Endothelial cell of umbilical vein (primary cell): Measurements from ENCODE around the gene CAMTA1. TPM values are rescaled to one million over a fixed set of nuclear protein-coding genes. Genes with fewer than 3 reads are reported as not detected.

Experiments used
- BruUV-seq: library from RNA; stranded (reverse); fragments of 400-500 nt; replicated peaks from 2 replicates; lab custom pipeline; 2021; lab: Mats Ljungman, UMichigan
- CTCF ChIA-PET: fragments of 300-600, 350-600 bp; sonication (Branson Sonifier 250); formaldehyde crosslinking; loops from one replicate; lab custom pipeline; 2021; ENCODE audit warnings: antibody characterized with exemption, inconsistent platforms; lab: Charles Lee
- POLR2A ChIA-PET: fragments of 300-600, 350-600 bp; sonication (Branson Sonifier 250); formaldehyde crosslinking; loops from one replicate; lab custom pipeline; 2021; ENCODE audit warnings: antibody characterized with exemption, inconsistent platforms; lab: Charles Lee
- DNase-seq: peaks from one replicate; pipeline ENCODE4 v3.0.0-alpha.2; 2011; ENCODE audit warnings: low read depth, low spot score
- FAIRE-seq: peaks from 2 replicates; lab custom pipeline; 2011; peaks lifted over from hg19 to GRCh38; lab: Jason Lieb, UNC
- H2AFZ ChIP-seq: 2 replicates; pipeline ENCODE4 v1.6.0; 2012; ENCODE audit warnings: low read depth, low read length, control low read depth, inconsistent platforms
- H3K27ac ChIP-seq: 2 replicates; pipeline ENCODE4 v1.5.1; 2011; ENCODE audit warnings: low read depth, mild to moderate bottlenecking, control low read depth, low read length, moderate library complexity; ENCODE audit not compliant: insufficient read depth
- H3K27me3 ChIP-seq, 2 experiments: 2 replicates each; pipeline versions ENCODE4 v1.6.0 to v1.6.1; 2011; ENCODE audit warnings: low read length in 2 of 2, mixed read lengths in 1 of 2; ENCODE audit not compliant: control insufficient read depth in 2 of 2, insufficient read depth in 2 of 2
- H3K36me3 ChIP-seq, 2 experiments: 2 replicates in 1 of 2; 3 replicates in 1 of 2; pipeline ENCODE4 v1.5.1; 2011; ENCODE audit warnings: low read length in 2 of 2, mild to moderate bottlenecking in 1 of 2, moderate library complexity in 1 of 2; ENCODE audit not compliant: control insufficient read depth in 2 of 2, insufficient read depth in 2 of 2; ENCODE audit errors: extremely low read depth in 1 of 2
- H3K4me1 ChIP-seq: 3 replicates; pipeline ENCODE4 v1.5.1; 2011; ENCODE audit warnings: mild to moderate bottlenecking, low read length; ENCODE audit not compliant: control insufficient read depth, insufficient read depth; ENCODE audit errors: extremely low read depth
- H3K4me2 ChIP-seq: 2 replicates; pipeline ENCODE4 v1.6.1; 2011; ENCODE audit warnings: low read length, control low read depth, mixed read lengths; ENCODE audit not compliant: insufficient read depth
- H3K4me3 ChIP-seq, 3 experiments: fragments of 200-600 bp in 1 of 3; sonication (generic), shearing (Covaris generic) in 1 of 3; replicated peaks in 1 of 3; 2 replicates each; pipeline ENCODE4 v1.5.1; 2011 to 2016; ENCODE audit warnings: control low read depth in 3 of 3, low read length in 3 of 3, mild to moderate bottlenecking in 2 of 3, inconsistent platforms in 1 of 3, low read depth in 1 of 3, moderate library complexity in 1 of 3; ENCODE audit not compliant: insufficient read depth in 1 of 3
- H3K79me2 ChIP-seq: 2 replicates; pipeline ENCODE4 v1.6.0; 2012; ENCODE audit warnings: low read length, inconsistent platforms; ENCODE audit not compliant: control insufficient read depth, insufficient read depth
- H3K9ac ChIP-seq: replicated peaks from 2 replicates; pipeline ENCODE3; 2011; ENCODE audit warnings: low read length, control low read depth; ENCODE audit not compliant: insufficient read depth; ENCODE audit errors: extremely low read depth
- H3K9me1 ChIP-seq: replicated peaks from 3 replicates; pipeline ENCODE4 v1.6.0; 2011; ENCODE audit warnings: mild to moderate bottlenecking, low read length; ENCODE audit not compliant: control insufficient read depth, insufficient read depth; ENCODE audit errors: extremely low read depth
- H3K9me3 ChIP-seq: replicated peaks from 2 replicates; pipeline ENCODE4 v1.5.1; 2012; ENCODE audit warnings: low read length, inconsistent platforms; ENCODE audit not compliant: control insufficient read depth, insufficient read depth
- H4K20me1 ChIP-seq: replicated peaks from 2 replicates; pipeline ENCODE3; 2011; ENCODE audit warnings: mild to moderate bottlenecking, low read length; ENCODE audit not compliant: control insufficient read depth, insufficient read depth; ENCODE audit errors: extremely low read depth
- CTCF ChIP-seq, 2 donors: IDR thresholded peaks; 1 replicate in 1 of 2; 2 replicates in 1 of 2; pipeline ENCODE4 v1.5.1; 2011; ENCODE audit warnings: low read length in 2 of 2, mild to moderate bottlenecking in 2 of 2, moderate library complexity in 2 of 2, control low read depth in 1 of 2, inconsistent platforms in 1 of 2, low read depth in 1 of 2; ENCODE audit not compliant: insufficient read depth in 1 of 2; ENCODE audit errors: extremely low read depth in 1 of 2
- EZH2 ChIP-seq: IDR thresholded peaks from 2 replicates; pipeline ENCODE4 v1.6.1; 2012; ENCODE audit warnings: borderline replicate concordance, low read depth, mild to moderate bottlenecking, moderate library complexity, low read length, inconsistent platforms; ENCODE audit not compliant: severe bottlenecking
- FOS ChIP-seq: IDR thresholded peaks from 2 replicates; pipeline ENCODE4 v1.6.1; 2011; ENCODE audit warnings: mild to moderate bottlenecking, low read length, moderate library complexity, borderline replicate concordance; ENCODE audit not compliant: insufficient read depth
- GATA2 ChIP-seq: IDR thresholded peaks from 2 replicates; pipeline ENCODE4 v1.7.0; 2011; ENCODE audit warnings: low read depth, mild to moderate bottlenecking, moderate library complexity, mixed read lengths, low read length; ENCODE audit not compliant: insufficient read length, insufficient read depth
- JUN ChIP-seq: IDR thresholded peaks from 2 replicates; pipeline ENCODE4 v1.6.1; 2011; ENCODE audit warnings: borderline replicate concordance, low read depth; ENCODE audit not compliant: insufficient read length, insufficient read depth
- MYC ChIP-seq: IDR thresholded peaks from one replicate; pipeline ENCODE4 v1.6.1; 2011; ENCODE audit warnings: mild to moderate bottlenecking, low read depth, low read length
- POLR2A ChIP-seq: IDR thresholded peaks from 2 replicates; pipeline ENCODE4 v1.6.1; 2012; ENCODE audit warnings: low read depth, mild to moderate bottlenecking, control low read depth, low read length
- POLR2AphosphoS5 ChIP-seq: IDR thresholded peaks from 2 replicates; pipeline ENCODE4 v1.6.1; 2012; ENCODE audit warnings: low read depth, mild to moderate bottlenecking, control low read depth, low read length, moderate library complexity; ENCODE audit not compliant: insufficient read depth
- dilution Hi-C: fragments of 300-500 bp; cut with MboI; formaldehyde crosslinking; loops from one replicate; pipeline ENCODE4 v1.15.0; 2019; ENCODE audit warnings: low sequenced_read_pairs; ENCODE audit not compliant: extremely low pct_ligation_motif_present
- intact Hi-C: fragments of 100-400 bp; cut with micrococcal nuclease; formaldehyde crosslinking; loops from one replicate; pipeline ENCODE4 v1.10.0; 2022
- polyA plus RNA-seq, 4 experiments: library from polyadenylated mRNA; depleted of rRNA in 3 of 4; stranded (reverse) in 3 of 4; unstranded in 1 of 4; fragments of >200 nt; gene quantifications; 2 replicates each; pipeline versions ENCODE4 v1.2.1 to v1.2.3, GENCODE V29; 2011 to 2012; ENCODE audit warnings: missing spikeins in 1 of 4
- total RNA-seq: library from RNA; stranded (reverse); gene quantifications from 2 replicates; pipeline ENCODE4 v1.2.3, GENCODE V29; 2021
- TF ChIP-seq, protein P1 (sequence below): IDR thresholded peaks from 2 replicates; pipeline ENCODE4 v1.6.1; 2011; ENCODE audit not compliant: insufficient read depth, insufficient read length

CAMTA1 gene
- total and polyA plus RNA-seq, 2 donors (not counting 3 experiments of a cell fraction or from before 2014, with no cell fraction given), result 50.8 to 92.7 TPM

- no peak for DNase-seq
- Histone ChIP-seq H3K4me1 (no peaks in the 10 kb centered on the region), H3K9me3 (no peaks in the 10 kb centered on the region), H3K36me3 (no peaks in the 10 kb centered on the region), H2AFZ (no peak overlapping the region), H3K9me1 (no peaks in the 10 kb centered on the region), H4K20me1 (no peaks in the 10 kb centered on the region), H3K4me2 (no peak overlapping the region), H3K27me3 (no peaks in the 10 kb centered on the region), H3K9ac (no peak overlapping the region), H3K27ac (no peak overlapping the region), H3K4me3 (no peak overlapping the region), H3K79me2 (no peaks in the 10 kb centered on the region)
- POLR2A ChIA-PET, result no interaction called here
- no TSS peak for BruUV-seq
- TF ChIP-seq MYC, result no peak
- TF ChIP-seq FOS, result no peak
- no peak for TF ChIP-seq GATA2
- TF ChIP-seq CTCF (IDR thresholded peaks at IDR 0.05; ENCODE audit: extremely low read depth in 1 of 2, insufficient read depth in 1 of 2, low read depth in 1 of 2, low read length in 2 of 2), result no peak
- no peak for TF ChIP-seq JUN
- TF ChIP-seq POLR2AphosphoS5, result no peak
- no peak for TF ChIP-seq EZH2
- no peak for TF ChIP-seq POLR2A
- TF ChIP-seq, protein P1, sequence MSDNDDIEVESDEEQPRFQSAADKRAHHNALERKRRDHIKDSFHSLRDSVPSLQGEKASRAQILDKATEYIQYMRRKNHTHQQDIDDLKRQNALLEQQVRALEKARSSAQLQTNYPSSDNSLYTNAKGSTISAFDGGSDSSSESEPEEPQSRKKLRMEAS, result no peak
- intact Hi-C loops (no loop called here), dilution Hi-C loops (no loop called here)
- no peak for FAIRE-seq
- CTCF ChIA-PET, result interaction anchor here (1.2 kb wide), 1 partner anchor 75 kb away, joined by 3 read pairs; no protein-coding TSS in a partner anchor
Measured at GRCh38 chr1:6967431-6968111, 182.3 kb downstream of the CAMTA1 start.
